HEK293 (cell line): ENCODE measurements around the gene NHS.

Source experiments
- CTCF ChIA-PET: fragments of 350-600 bp; formaldehyde crosslinking; extraction: SDS; loops from one replicate; lab custom pipeline; 2021; ENCODE audit warnings: antibody characterized with exemption; lab: Yijun Ruan, JAX
- POLR2A ChIA-PET: fragments of 300-600 bp; formaldehyde crosslinking; extraction: SDS; loops from one replicate; lab custom pipeline; 2020; ENCODE audit warnings: antibody characterized with exemption, inconsistent platforms; lab: Yijun Ruan, JAX
- H3K27ac ChIP-seq: fragments of 200-500 bp; sonication (Bioruptor generic); 2 replicates; pipeline ENCODE4 v1.5.1; 2014; ENCODE audit warnings: low read depth, low read length, control low read depth, inconsistent platforms; ENCODE audit errors: extremely low read depth
- H3K36me3 ChIP-seq, 2 experiments: fragments of 200-500 bp in 1 of 2; sonication (Bioruptor generic) in 1 of 2; 1 replicate in 1 of 2; 2 replicates in 1 of 2; pipeline ENCODE4 v1.5.1; 2014 to 2017; ENCODE audit warnings: inconsistent platforms in 2 of 2, low read length in 2 of 2; ENCODE audit not compliant: control insufficient read depth in 2 of 2, insufficient read depth in 1 of 2
- H3K4me1 ChIP-seq: fragments of 200-500 bp; sonication (Bioruptor generic); 2 replicates; pipeline ENCODE4 v1.5.1; 2014; ENCODE audit warnings: mild to moderate bottlenecking, low read length, inconsistent platforms; ENCODE audit not compliant: control insufficient read depth, insufficient read depth
- H3K4me3 ChIP-seq: 2 replicates; pipeline ENCODE4 v1.5.1; 2011; ENCODE audit warnings: low read depth, mild to moderate bottlenecking, control low read depth, low read length, moderate library complexity
- H3K9me3 ChIP-seq: fragments of 200-500 bp; sonication (Bioruptor generic); 2 replicates; pipeline ENCODE4 v1.5.1; 2014; ENCODE audit warnings: low read depth, low read length, inconsistent platforms; ENCODE audit not compliant: control insufficient read depth, insufficient read depth
- GLI4 ChIP-seq: fragments of 450-650 bp; formaldehyde crosslinking; IDR thresholded peaks from 2 replicates; pipeline ENCODE4 v1.5.1; 2016; ENCODE audit warnings: missing biosample characterization, missing genetic modification characterization
- GLIS2 ChIP-seq: fragments of 450-650 bp; formaldehyde crosslinking; IDR thresholded peaks from 2 replicates; pipeline ENCODE4 v1.5.1; 2016; ENCODE audit warnings: missing biosample characterization, missing genetic modification characterization
- KLF8 ChIP-seq: fragments of 450-650 bp; formaldehyde crosslinking; IDR thresholded peaks from 2 replicates; pipeline ENCODE4 v1.5.1; 2016; ENCODE audit warnings: missing biosample characterization, missing genetic modification characterization
- MZF1 ChIP-seq: fragments of 450-650 bp; formaldehyde crosslinking; IDR thresholded peaks from 2 replicates; pipeline ENCODE4 v1.5.1; 2017; ENCODE audit warnings: missing biosample characterization, missing genetic modification characterization, borderline replicate concordance
- PRDM1 ChIP-seq: fragments of 450-650 bp; formaldehyde crosslinking; IDR thresholded peaks from 2 replicates; pipeline ENCODE4; 2016; ENCODE audit warnings: missing biosample characterization, missing genetic modification characterization
- PRDM2 ChIP-seq: fragments of 450-650 bp; formaldehyde crosslinking; IDR thresholded peaks from 2 replicates; pipeline ENCODE4 v1.5.1; 2016; ENCODE audit warnings: missing biosample characterization, missing genetic modification characterization, borderline replicate concordance
- ZBTB20 ChIP-seq: fragments of 450-650 bp; formaldehyde crosslinking; IDR thresholded peaks from 2 replicates; pipeline ENCODE4 v1.5.1; 2016; ENCODE audit warnings: missing biosample characterization, missing genetic modification characterization
- ZBTB21 ChIP-seq: fragments of 450-650 bp; formaldehyde crosslinking; IDR thresholded peaks from 2 replicates; pipeline ENCODE4 v1.5.1; 2017; ENCODE audit warnings: missing biosample characterization, missing genetic modification characterization
- ZBTB26 ChIP-seq: fragments of 450-650 bp; formaldehyde crosslinking; optimal IDR thresholded peaks from 2 replicates; pipeline ENCODE3; 2016; ENCODE audit warnings: missing biosample characterization, mild to moderate bottlenecking, missing genetic modification characterization
- ZBTB8A ChIP-seq: fragments of 450-650 bp; formaldehyde crosslinking; IDR thresholded peaks from 2 replicates; pipeline ENCODE4 v1.5.1; 2016; ENCODE audit warnings: missing biosample characterization, missing genetic modification characterization
- ZNF280C ChIP-seq: fragments of 450-650 bp; formaldehyde crosslinking; IDR thresholded peaks from 2 replicates; pipeline ENCODE4 v1.5.1; 2016; ENCODE audit warnings: missing biosample characterization, missing genetic modification characterization
- ZNF404 ChIP-seq: fragments of 450-650 bp; formaldehyde crosslinking; IDR thresholded peaks from 2 replicates; pipeline ENCODE4 v1.5.1; 2017; ENCODE audit warnings: missing biosample characterization, missing genetic modification characterization
- ZNF426 ChIP-seq: fragments of 450-650 bp; formaldehyde crosslinking; IDR thresholded peaks from 2 replicates; pipeline ENCODE4 v1.5.1; 2017; ENCODE audit warnings: missing biosample characterization, missing genetic modification characterization, mild to moderate bottlenecking, inconsistent platforms, moderate library complexity
- ZNF433 ChIP-seq: fragments of 450-650 bp; formaldehyde crosslinking; IDR thresholded peaks from 2 replicates; pipeline ENCODE4 v1.5.1; 2016; ENCODE audit warnings: missing biosample characterization, missing genetic modification characterization, low read depth
- ZNF510 ChIP-seq: fragments of 450-650 bp; formaldehyde crosslinking; IDR thresholded peaks from 2 replicates; pipeline ENCODE4 v1.5.1; 2018; ENCODE audit warnings: mild to moderate bottlenecking, missing genetic modification characterization, missing biosample characterization; ENCODE audit not compliant: insufficient replicate concordance
- ZNF626 ChIP-seq: fragments of 450-650 bp; sonication (Bioruptor Pico); formaldehyde crosslinking; IDR thresholded peaks from 2 replicates; pipeline ENCODE4 v1.5.1; 2018; ENCODE audit warnings: missing biosample characterization, missing genetic modification characterization, inconsistent platforms
- ZNF670 ChIP-seq: fragments of 450-650 bp; formaldehyde crosslinking; IDR thresholded peaks from 2 replicates; pipeline ENCODE4 v1.5.1; 2016; ENCODE audit warnings: missing biosample characterization, missing genetic modification characterization, low read depth
- ZNF692 ChIP-seq: fragments of 450-650 bp; formaldehyde crosslinking; IDR thresholded peaks from 2 replicates; pipeline ENCODE4 v1.5.1; 2016; ENCODE audit warnings: missing biosample characterization, missing genetic modification characterization
- ZNF830 ChIP-seq: fragments of 450-650 bp; IDR thresholded peaks from 2 replicates; pipeline ENCODE4 v1.5.0; 2018; ENCODE audit warnings: missing biosample characterization, missing genetic modification characterization, low read depth, mild to moderate bottlenecking, moderate library complexity
- ZNF843 ChIP-seq: fragments of 450-650 bp; formaldehyde crosslinking; IDR thresholded peaks from 2 replicates; pipeline ENCODE4 v1.5.1; 2016; ENCODE audit warnings: missing biosample characterization, missing genetic modification characterization
- ZSCAN16 ChIP-seq: fragments of 450-650 bp; formaldehyde crosslinking; IDR thresholded peaks from 2 replicates; pipeline ENCODE4 v1.5.1; 2016; ENCODE audit warnings: missing biosample characterization, missing genetic modification characterization

NHS gene

GRCh38 chrX:17376431-17377077, 1.6 kb downstream of the NHS start:
- TF ChIP-seq ZNF670 (tag by site-specific recombination) (no peak), PRDM2 (tag by site-specific recombination) (no peak), KLF8 (tag by site-specific recombination) (0 out of 2 replicates have a peak, but pooled peaks have one; percentile 15), PRDM1 (no peak), ZSCAN16 (tag by site-specific recombination) (no peak), GLIS2 (tag by site-specific recombination) (0 out of 2 replicates have a peak, but pooled peaks have one; percentile 9), ZBTB20 (peak; percentile 96), ZNF404 (tag by site-specific recombination) (no peak), ZBTB26 (tag by site-specific recombination) (peak; percentile 36), MZF1 (no peak), ZNF843 (tag by site-specific recombination) (no peak), ZNF692 (tag by site-specific recombination) (0 out of 2 replicates have a peak, but pooled peaks have one; percentile 36), ZNF426 (no peak), ZNF626 (no peak)
- Histone ChIP-seq H3K4me1 (no peaks in the 10 kb centered on the region), H3K4me3 (peak overlapping the region; percentile 60), H3K9me3 (0 out of 2 replicates have a peak, but pooled peaks cover under 1% of the 10 kb centered on the region), H3K27ac (peak overlapping the region; percentile 77; the same call in 1 of the 2 replicates), H3K36me3 (no peaks in the 10 kb centered on the region)
- ChIA-PET POLR2A (no interaction called here), CTCF (interaction anchor here (1.4 kb wide), 1 partner anchor 135 kb away, joined by 4 read pairs; no protein-coding TSS in a partner anchor)

- CTCF ChIA-PET, result interaction anchor here (0.7 to 1.4 kb wide), 2 partner anchors 125 to 136 kb away, joined by 4 read pairs; no protein-coding TSS in a partner anchor
- Histone ChIP-seq H3K27ac (peak overlapping the region; percentile 77; the same call in 1 of the 2 replicates), H3K36me3 (no peaks in the 10 kb centered on the region), H3K9me3 (0 out of 2 replicates have a peak, but pooled peaks cover 2% of the 10 kb centered on the region), H3K4me3 (peak overlapping the region; percentile 60), H3K4me1 (no peaks in the 10 kb centered on the region)
- POLR2A ChIA-PET, result no interaction called here
- TF ChIP-seq KLF8 (tag by site-specific recombination) (0 out of 2 replicates have a peak, but pooled peaks have one; percentile 18), ZNF426 (no peak), GLI4 (tag by site-specific recombination) (no peak), ZBTB26 (tag by site-specific recombination) (peak; percentile 44), ZBTB8A (tag by site-specific recombination) (peak; percentile 92), ZNF433 (tag by site-specific recombination) (no peak), ZNF830 (tag by site-specific recombination) (no peak), ZNF280C (tag by site-specific recombination) (no peak), ZNF510 (tag by site-specific recombination) (no peak), ZBTB21 (peak; percentile 74)
Observed at GRCh38 chrX:17377091-17377717, 2.2 kb downstream of the NHS start.
